Cortex of kidney (tissue), 1 donor: ENCODE results near the gene SUMO2.
"Not testable (repeated sequence)": the region's sequence is repeated elsewhere in the genome, so short reads cannot be mapped to it uniquely, and the experiment has no call there.

ENCODE experiments used
- DNase-seq: peaks from one replicate; lab custom pipeline; 2025; lab: John Stamatoyannopoulos, UW

Gene SUMO2

DNA sequence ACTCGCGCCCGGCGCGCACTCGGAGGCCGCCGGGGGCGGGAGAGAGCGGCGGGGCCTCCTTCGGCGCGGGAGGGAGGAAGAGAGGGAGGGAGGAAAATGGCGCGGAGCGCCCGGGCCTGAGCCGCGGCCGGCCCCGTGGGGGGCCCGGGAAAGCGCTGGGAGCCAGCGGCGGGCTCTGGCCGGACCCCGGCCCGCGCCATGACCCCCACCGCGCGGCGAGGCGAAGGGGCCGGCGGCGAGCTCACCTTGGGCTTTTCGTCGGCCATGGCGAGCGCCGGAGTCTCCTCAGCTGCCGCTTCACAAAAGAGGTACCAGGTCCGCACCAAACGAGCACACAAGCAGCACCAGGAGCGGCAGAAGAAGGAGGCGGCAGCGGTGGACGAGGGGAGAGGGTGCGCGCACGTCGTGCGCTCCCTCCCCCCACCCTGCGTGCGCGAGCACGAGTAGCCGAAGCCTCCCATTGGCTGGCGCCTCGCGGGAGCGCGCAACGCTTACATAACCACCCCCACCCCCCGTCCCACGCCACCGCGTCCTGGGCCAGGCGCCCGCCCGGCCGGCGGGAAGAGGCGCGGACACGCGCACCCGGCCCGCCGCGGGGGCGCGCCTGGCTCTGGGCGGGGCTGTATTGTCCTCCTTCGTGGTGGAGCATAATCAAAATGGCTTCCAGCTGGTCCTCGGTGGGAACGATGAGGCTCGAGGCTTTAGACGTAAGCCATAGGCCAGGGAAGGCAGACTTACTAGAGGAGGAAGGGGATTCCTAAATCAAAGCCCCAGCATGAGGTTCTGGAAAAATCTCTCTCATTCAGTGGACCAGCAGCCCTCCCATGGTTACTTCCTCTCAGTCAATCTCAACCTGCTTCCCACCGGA lies at the start of gene SUMO2:
Gene SUMO2 (minus strand): TSS at position 391 of the 868 bp plus-strand sequence. CDS start 125 bp downstream, at position 266.
- DNase-seq = peak; percentile 33

DNA sequence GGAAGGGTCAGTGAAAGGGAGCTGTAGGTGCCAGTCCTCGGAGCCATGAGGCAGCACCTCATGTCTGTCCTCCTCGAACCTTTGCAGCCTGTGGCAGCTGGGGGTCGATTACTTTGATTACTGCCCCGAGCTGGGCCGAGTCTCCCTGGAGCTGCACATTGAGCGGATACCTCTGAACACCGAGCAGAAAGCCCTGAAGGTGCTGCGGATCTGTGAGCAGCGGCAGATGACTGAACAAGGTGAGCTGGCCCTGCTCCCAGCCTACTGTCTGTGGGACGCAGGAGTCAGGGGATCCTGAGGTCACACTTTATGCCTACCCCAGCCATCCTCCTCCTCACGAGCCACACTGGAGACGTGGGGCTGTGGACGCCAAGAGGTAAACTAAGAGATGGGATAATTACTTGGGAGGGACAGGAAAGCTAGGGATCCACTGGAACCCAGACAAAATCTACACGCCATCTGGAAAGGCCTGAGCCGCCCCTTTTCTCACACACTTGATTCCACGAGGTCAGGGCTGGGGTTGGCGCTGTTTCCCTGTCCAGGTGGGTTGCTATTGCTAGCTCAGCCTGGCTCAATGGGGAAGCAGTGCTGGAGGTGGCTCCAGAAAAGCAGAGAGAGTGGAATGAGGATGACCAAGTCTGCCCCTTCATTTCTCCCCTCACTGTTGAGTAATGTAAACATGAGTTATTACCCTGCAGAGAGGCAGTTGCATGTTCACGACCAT lies 49.1 kb upstream of the SUMO2 start:
- DNase-seq = no peak

DNA sequence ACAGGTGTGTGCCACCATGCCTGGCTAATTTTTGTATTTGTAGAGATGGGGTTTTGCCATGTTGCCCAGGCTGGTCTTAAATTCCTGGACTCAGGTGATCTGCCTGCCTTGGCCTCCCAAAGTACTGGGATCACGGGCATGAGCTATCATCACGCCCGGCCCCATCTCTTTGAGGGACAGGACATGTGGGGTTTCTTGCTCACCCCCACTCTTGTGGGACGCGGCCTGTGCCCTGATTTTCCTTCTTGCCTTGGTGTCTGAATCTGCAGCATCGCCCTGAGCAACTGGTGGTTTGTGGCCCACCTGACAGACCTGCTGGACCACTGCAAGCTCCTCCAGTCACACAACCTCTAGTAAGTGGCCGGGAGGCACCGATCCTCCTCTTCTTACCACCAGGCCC lies 48.3 kb upstream of the SUMO2 start:
- DNase-seq = no peak

DNA sequence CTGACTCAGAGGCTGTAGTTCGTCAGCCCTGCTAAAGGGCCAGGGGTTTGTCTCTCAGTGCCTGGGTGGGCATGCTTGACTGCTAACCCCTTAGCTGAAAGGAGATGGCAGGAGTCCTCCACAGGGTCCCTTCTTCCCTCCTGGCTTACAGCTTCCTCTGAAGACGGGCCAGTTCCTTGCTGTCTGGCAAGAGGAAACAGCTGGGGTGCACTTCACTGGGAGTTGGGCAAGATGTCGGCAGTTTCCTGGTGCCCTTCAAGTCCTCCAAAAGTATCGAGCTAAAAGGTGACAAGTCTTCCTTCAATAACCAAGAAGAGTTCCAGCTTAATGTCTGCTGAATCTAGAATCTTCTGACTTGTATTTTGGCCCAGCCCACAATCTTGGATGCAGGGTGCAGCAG lies 46.1 kb upstream of the SUMO2 start:
- no peak for DNase-seq

DNA sequence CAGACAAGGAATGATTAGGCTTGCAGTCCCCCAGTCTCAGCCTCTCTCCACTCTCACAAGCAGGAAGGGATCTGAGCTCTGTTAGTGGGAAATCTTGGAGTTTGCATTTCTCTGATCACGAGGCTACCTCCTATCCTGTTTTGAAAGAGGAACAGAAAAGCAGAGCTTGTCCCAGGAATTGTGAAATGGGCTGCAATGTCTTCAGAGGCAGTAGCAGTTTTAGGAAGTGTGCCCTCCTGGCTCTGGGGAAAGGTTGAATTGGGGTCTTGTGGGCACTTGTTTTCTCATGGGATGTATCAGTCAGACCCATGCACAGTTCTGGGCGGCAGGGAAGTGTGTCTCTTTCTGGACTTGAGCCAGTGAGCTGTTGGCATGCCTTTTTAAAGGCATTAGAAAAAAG lies 45.5 kb upstream of the SUMO2 start:
- no peak for DNase-seq

DNA sequence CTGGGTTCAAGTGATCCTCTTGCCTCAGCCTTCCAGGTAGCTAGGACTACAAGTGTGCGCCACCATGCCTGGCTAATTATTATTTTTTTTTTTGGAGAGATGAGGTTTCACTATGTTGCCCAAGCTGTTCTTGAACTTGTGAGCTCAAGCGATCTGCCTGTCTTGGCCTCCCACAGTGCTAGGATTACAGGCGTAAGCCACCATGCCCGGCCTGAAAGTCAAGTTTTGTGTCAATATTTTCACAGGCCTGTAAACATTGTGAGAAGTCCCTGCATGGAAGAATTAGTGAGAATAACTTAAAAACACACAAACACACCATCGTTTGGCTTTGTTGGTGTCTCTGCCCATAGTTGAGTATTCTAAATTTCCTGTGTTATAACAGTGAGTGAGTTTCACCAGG lies 45.0 kb upstream of the SUMO2 start:
- DNase-seq = no peak

DNA sequence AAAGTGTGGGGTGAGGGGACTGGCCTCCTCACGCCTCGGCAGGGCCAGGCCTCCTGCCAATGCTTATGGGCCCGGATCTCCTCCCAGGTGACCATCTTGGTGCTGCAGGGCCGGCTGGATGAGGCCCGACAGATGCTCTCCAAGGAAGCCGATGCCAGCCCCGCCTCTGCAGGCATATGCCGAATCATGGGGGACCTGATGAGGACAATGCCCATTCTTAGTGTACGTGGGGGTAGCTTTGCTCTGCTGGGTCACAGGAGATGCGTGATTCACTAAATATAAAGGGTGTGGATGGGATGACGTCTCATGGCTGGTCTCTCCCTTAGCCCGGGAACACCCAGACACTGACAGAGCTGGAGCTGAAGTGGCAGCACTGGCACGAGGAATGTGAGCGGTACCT lies 42.3 kb upstream of the SUMO2 start:
- no peak for DNase-seq

DNA sequence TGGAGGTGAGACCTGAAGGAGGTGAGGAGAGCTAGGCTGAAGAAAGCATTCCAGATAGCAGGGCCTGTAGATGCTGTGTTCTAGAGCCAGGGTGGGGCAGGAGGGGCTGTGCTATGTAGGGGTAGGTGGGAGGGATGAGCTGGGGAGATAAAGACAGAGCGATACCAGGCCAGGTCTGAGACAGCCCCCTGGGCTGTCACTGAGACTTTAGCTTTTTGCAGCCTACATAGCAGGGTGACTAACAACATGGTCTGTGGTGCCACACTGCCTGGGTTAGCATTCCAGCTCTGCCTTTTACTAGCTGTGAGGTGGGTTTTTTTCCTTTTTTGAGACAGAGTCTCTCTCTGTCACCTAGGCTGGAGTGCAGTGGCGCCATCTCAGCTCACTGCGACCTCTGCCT lies 37.1 kb upstream of the SUMO2 start:
- no peak for DNase-seq

DNA sequence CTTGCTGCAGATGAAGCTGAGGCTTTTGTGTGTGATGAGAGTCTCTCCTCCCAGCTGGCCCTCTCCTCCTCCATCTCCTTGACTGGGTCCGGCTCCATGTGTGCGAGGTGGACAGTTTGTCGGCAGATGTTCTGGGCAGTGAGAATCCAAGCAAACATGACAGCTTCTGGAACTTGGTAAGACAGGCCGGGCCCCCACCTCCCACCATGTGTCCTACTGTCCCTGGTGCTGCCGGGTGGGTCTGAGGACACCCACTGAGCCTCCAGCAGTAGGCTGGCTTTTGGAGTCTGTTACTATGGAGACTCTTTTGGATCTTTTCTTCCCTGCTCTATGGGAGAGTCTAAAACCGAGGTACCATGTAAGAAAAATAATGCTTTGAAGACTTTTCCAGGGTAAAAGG lies 35.4 kb upstream of the SUMO2 start:
- no peak for DNase-seq

DNA sequence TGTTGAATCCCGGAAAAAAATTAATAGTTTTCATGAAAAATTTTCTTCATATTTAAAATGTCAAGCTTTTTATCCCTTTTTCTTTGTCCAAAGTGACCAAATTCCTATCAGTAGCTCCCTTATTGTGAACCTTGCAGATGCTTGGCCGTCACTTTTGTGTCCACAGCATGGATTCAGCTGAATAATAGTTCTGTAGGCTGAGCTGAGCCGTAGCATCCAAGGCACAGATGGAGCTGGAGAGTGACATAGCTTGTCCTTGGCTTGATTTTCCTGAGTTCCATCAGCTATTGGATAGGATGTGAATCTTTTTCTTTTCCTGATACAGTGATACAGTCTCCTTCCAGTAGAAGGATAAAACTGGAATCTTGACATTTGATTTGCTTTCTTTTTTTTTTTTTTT lies 26.3 kb upstream of the SUMO2 start:
- DNase-seq = no peak

DNA sequence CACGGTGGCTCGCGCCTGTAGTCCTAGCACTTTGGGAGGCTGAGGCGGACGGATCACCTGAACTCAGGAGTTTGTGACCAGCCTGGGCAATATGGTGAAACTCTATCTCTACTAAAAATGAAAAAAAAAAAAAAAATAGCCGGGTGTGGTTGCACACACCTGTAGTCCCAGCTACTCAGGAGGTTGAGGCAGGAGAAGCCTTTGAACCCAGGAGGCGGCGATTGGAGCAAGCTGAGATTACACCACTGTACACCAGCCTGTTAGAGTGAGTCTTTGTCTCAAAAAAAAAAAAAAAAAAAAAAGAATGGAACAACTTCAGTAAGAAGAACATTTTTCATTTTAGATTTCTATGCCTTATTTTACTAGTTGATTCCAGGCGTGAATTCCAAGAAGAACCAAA lies 25.4 kb upstream of the SUMO2 start:
- DNase-seq = no peak

DNA sequence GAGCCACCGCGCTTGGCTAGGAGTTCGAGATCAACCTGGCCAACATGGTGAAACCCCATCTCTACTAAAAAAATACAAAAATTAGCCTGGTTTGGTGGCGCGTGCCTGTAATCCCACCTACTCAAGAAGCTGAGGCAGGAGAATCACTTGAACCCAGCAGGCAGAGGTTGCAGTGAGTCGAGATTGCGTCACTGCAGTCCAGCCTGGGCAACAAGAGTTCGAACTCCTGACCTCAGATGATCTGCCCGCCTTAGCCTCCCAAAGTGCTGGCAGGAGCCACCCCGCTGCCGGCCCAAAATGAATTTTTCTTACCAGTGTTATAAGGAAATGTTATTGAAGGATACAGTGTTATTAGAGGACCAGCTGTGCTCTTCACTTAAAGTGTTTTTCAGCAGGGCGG lies 25.0 kb upstream of the SUMO2 start:
- no peak for DNase-seq

DNA sequence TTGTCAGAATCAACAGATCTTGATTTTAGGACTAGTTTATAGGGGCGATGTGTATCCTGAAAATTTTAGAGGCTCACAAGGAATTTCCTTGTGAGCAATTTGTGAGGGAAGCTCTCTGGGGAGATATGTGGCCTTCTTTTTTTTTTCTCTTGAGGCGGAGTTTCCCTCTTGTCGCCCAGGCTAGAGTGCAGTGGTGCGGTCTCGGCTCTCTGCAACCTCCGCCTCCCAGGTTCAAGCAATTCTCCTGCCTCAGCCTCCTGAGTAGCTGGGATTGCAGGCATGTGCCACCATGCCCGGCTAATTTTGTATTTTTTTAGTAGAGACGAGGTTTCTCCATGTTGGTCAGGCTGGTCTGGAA lies 24.3 kb upstream of the SUMO2 start:
- DNase-seq = not testable (repeated sequence)

DNA sequence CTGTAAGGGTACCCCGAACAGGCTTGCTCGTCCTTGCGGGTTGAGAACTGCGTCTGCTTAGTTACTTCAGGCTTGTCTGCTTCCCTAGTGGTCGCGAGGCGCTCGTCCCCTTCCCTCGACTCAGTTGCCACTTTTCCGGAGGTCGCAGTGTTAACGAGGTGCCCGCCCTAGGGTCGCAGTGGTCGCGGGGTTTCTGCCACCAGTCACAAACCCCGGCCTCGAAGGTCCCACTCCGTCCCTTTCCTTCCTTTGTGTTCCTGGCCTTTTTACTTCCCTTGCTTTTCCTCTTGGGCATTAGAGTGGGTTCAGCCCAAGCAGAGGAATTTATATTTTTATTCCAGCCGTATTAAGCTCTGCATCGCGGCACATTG lies 23.0 kb upstream of the SUMO2 start:
- DNase-seq = no peak

DNA sequence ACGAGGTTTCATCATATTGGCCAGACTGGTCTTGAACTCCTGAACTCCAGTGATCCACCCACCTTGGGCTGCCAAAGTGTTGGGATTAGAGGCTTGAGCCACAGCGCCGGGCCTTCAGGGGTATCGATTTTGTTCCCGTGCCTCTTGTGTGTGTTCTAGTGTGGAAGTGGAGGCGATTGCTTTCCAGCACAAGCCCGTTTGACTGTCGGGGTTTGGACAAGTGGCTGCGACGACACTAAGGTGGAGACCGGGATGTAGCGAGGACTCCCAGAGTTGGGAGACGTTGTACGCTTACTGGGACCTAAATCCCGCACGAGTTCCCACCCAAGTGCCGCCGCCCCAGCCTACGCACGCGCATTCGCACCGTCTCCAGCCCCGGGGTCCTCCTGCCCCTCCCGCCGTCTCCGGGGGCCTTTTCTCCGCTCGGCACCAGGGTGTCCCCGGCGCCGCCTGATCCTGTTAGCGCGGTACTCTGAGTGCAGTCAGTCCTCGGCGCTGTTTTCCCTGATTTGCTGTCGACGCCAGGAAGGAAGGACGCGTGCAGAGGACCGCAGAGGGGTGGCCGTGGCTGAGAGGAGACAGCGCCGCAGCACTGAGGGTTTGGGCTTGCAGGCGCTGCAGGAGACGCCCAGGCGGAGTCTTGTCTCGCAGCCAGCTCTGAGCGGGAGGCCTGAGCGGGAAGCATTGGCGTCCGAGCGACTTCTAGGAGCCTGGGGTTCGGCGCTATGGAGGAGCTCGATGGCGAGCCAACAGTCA lies 22.5 kb upstream of the SUMO2 start, which contains the start of gene NUP85:
Gene NUP85 (plus strand): TSS at position 643 of the 756 bp plus-strand sequence. CDS start 83 bp downstream, at position 726.
- peak; percentile 84 for DNase-seq

DNA sequence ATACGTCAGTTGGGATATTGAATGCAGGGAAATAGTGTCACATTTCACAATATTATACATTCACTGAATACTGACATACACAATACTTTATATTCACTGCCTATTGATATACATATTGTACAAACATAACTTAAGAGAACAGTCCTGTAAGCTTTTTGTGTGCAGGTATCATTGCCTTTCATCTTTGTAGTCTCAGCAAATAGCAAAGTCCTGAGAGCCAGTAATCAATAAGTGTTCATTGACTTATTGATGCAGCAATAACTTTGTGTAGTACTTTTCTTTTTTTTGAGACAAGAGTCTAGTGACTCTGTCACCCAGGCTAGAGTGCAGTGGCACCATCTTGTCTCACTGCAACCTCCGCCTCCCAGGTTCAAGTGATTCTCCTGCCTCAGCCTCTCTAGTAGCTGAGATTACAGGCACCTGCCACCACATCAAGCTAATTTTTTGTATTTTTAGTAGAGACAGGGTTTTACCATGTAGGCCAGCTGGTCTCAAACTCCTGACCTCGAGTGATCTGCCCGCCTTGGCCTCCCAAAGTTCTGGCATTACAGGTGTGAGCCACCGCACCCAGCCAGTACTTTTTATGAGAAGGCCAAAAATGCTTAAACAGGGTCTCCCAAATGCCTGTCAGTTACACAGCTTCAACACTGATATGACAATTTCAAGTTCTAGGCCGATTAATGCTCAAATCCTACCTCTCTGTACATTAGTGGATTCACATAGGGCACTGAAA lies 17.3 kb upstream of the SUMO2 start:
- no peak for DNase-seq

DNA sequence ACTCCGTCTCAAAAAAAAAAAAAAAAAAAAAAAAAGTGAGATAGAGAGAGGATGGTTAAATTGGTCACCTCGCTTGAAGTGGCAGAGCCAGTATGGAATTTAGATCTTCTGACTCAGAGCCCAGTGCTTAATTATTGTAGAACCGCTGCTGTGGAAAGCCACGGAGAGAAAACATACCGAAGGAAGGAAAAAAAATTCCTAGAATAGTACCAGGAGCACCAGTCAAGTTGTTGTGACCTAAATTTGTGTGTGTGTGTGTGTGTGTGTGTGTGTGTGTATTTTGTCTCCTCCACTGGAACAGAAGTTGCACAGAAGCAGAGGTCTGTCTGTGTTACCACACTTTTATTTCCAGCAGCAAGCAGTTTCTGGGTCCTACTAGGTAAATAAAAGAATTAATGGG lies 12.1 kb upstream of the SUMO2 start:
- DNase-seq = no peak

DNA sequence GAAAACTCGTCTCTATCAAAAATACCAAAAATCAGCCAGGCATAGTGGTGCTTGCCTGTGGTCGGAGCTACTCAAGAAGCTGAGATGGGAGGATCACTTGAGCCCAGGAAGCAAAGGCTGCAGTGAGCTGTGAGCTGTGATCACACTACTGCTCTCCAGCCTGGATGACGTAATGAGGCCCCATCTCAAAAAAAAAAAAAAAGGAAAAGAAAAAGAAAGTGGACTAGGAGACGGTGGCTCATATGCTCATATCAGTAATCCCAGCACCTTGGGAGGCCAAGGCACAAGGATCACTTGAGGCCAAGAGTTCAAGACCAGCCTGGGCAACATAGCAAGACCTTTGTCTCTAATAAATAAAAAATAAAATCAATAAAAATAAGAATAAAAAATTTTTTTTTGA lies 8.8 kb upstream of the SUMO2 start:
- no peak for DNase-seq

DNA sequence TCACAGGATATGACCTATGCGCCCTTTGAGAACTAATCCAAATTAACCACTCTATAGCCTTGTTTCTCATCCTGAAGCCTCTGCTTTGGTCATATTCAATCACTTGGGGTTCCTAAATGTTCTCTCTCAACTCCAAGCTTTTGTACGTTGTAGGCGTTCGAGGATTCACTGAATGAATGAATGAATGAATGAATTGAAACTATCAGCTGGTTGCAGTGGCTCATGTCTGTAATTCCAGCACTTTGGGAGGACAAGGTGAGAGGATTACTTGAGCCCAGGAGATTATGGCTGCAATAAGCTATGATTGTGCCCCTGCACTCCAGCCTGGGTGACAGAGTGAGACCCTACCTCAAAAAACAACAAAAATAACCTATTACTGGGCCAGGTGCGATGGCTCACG lies 5.9 kb upstream of the SUMO2 start:
- no peak for DNase-seq

DNA sequence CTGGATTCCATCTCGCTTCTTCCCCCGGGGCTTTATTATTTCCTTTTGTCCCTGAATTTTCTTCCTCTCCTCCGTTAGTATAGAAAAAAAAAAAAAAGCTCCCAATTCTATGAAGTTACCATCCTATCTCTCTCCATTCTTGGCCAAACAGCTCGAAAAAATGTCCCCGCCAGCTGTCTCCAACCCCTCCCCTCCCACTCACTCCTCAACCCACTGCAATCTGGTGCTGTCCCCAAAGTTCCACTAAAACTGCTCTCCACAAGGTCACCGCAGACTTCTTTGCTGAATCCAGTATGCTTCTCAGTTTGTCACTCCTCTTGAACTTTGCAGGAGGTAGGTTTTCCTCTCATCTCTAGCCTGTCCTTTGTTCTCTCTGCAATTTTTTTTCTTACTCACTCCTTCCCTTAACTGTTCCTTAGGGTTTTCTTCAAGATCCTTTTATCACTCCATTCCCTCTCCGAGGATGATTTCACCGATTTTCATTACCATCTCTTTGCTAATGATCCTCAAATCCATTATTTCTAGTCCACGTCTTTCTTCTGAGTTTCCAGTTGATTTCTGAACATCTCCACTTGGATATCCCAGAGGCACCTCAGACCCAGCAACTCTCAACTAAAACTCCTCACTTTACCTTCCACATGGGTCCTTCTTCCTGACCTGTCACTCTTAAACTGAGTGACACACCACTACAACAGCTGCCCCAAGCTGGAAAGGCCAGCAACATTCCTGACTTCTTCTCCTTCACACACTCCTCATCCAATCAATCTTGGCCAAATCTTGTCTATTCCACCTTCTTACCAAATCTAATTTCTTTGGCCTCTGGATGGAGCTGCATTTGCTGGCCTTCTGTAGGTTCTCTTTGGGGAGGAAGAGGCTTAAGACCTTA lies 1.5 kb upstream of the SUMO2 start:
- no peak for DNase-seq

DNA sequence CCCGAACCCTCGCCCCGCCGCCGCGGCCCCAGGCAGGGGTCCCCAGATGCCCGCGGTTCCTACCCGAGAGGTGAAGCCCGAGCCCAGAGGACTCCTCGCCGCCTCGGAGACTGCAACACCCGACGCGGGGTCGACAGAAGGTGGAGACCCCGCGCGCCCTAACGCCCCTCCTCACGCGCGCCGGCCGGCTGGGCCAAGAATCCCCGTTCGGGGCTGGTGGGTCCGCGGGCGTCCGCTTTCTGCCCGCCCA lies 515 bp downstream of the SUMO2 start:
- DNase-seq = no peak
